NCI-H510A (cell line): ENCODE measurements around the gene GLI2.
A peak's percentile ranks its signal among the peaks of the same experiment; 100 is the strongest.

Experiments used
- DNase-seq: peaks from one replicate; lab custom pipeline; 2025; lab: John Stamatoyannopoulos, UW

Gene GLI2

GRCh38 chr2:120712180-120712681, 23.4 kb upstream of the GLI2 start:
- no peak for DNase-seq

GRCh38 chr2:120715353-120715752, 20.3 kb upstream of the GLI2 start:
- no peak for DNase-seq

- no peak for DNase-seq
These were observed 19.7 kb upstream of the GLI2 start for GRCh38 chr2:120715941-120716340.

GRCh38 chr2:120716641-120717585, 18.8 kb upstream of the GLI2 start:
- no peak for DNase-seq

- no peak for DNase-seq
These were observed 16.2 kb upstream of the GLI2 start for GRCh38 chr2:120719491-120719890.

GRCh38 chr2:120720231-120720630, 15.4 kb upstream of the GLI2 start:
- DNase-seq, result no peak

GRCh38 chr2:120720746-120721375, 14.8 kb upstream of the GLI2 start:
- no peak for DNase-seq

- DNase-seq, result no peak
These were observed 13.5 kb upstream of the GLI2 start for GRCh38 chr2:120722246-120722567.

GRCh38 chr2:120722568-120723421, 12.9 kb upstream of the GLI2 start:
- no peak for DNase-seq

GRCh38 chr2:120726245-120726644, 9.4 kb upstream of the GLI2 start:
- DNase-seq, result no peak

- DNase-seq, result no peak
These were observed 6.0 kb upstream of the GLI2 start for GRCh38 chr2:120729406-120730399.

GRCh38 chr2:120731175-120731574, 4.5 kb upstream of the GLI2 start:
- DNase-seq, result no peak

- no peak for DNase-seq
These were observed 3.0 kb upstream of the GLI2 start for GRCh38 chr2:120732506-120733237.

GRCh38 chr2:120733238-120733932, 2.3 kb upstream of the GLI2 start:
- no peak for DNase-seq

GRCh38 chr2:120734930-120735651, 577 bp upstream of the GLI2 start:
- no peak for DNase-seq

- DNase-seq, result no peak
These were observed 545 bp downstream of the GLI2 start for GRCh38 chr2:120736202-120736623.

- peak; percentile 43 for DNase-seq
These were observed 1.1 kb downstream of the GLI2 start for GRCh38 chr2:120736624-120737339.

GRCh38 chr2:120737340-120738101, 1.9 kb downstream of the GLI2 start:
- DNase-seq, result no peak
